ENCODE data around the gene PCDH9. TPM values are rescaled to one million over a fixed set of nuclear protein-coding genes. Genes with fewer than 3 reads are reported as not detected.

PCDH9 gene
- polyA plus RNA-seq, 4 donors = 0.27 to 1.1 (median 0.72) TPM; not detected in 1

GRCh38 chr13:67003743-67004142, 226.4 kb downstream of the PCDH9 start:
- Histone ChIP-seq H3K4me3 (ENCODE audit: low read depth in 1 of 3, low read length in 3 of 3) (no peak overlapping the region), H3K4me1 (ENCODE audit: control insufficient read depth in 3 of 3, insufficient read depth in 2 of 3, low read depth in 1 of 3, low read length in 2 of 3) (no peaks in the 10 kb centered on the region), H3K27me3 (ENCODE audit: control insufficient read depth in 3 of 3, insufficient read depth in 3 of 3, low read length in 3 of 3) (no peaks in the 10 kb centered on the region), H3K9me3 (ENCODE audit: control insufficient read depth in 2 of 2, insufficient read depth in 1 of 2, low read depth in 1 of 2, low read length in 1 of 2) (no peaks in the 10 kb centered on the region), H3K27ac (ENCODE audit: low read depth in 1 of 3, low read length in 2 of 3) (no peak overlapping the region), H3K36me3 (ENCODE audit: control insufficient read depth in 3 of 3, insufficient read depth in 2 of 3, low read depth in 1 of 3, low read length in 3 of 3) (no peaks in the 10 kb centered on the region)
- 66 to 75% (median 67%) methylated on average over 7 of the region's 7 CpGs for WGBS, 3 donors
- no peak for FAIRE-seq
- no peak for DNase-seq

GRCh38 chr13:67001363-67001762, 228.8 kb downstream of the PCDH9 start:
- Histone ChIP-seq H3K36me3 (ENCODE audit: control insufficient read depth in 3 of 3, insufficient read depth in 2 of 3, low read depth in 1 of 3, low read length in 3 of 3) (no peaks in the 10 kb centered on the region), H3K4me3 (ENCODE audit: low read depth in 1 of 3, low read length in 3 of 3) (no peak overlapping the region), H3K4me1 (ENCODE audit: control insufficient read depth in 3 of 3, insufficient read depth in 2 of 3, low read depth in 1 of 3, low read length in 2 of 3) (no peaks in the 10 kb centered on the region), H3K27ac (ENCODE audit: low read depth in 1 of 3, low read length in 2 of 3) (no peak overlapping the region), H3K27me3 (ENCODE audit: control insufficient read depth in 3 of 3, insufficient read depth in 3 of 3, low read length in 3 of 3) (no peaks in the 10 kb centered on the region), H3K9me3 (ENCODE audit: control insufficient read depth in 2 of 2, insufficient read depth in 1 of 2, low read depth in 1 of 2, low read length in 1 of 2) (no peaks in the 10 kb centered on the region)
- FAIRE-seq (no peak), DNase-seq (no peak)
- 80 to 92% (median 86%) methylated on average over 5 of the region's 5 CpGs for WGBS, 3 donors

GRCh38 chr13:66996503-66996902, 233.6 kb downstream of the PCDH9 start:
- Histone ChIP-seq H3K36me3 (ENCODE audit: control insufficient read depth in 3 of 3, insufficient read depth in 2 of 3, low read depth in 1 of 3, low read length in 3 of 3) (no peaks in the 10 kb centered on the region), H3K27ac (ENCODE audit: low read depth in 1 of 3, low read length in 2 of 3) (no peak overlapping the region), H3K4me3 (ENCODE audit: low read depth in 1 of 3, low read length in 3 of 3) (no peak overlapping the region), H3K9me3 (ENCODE audit: control insufficient read depth in 2 of 2, insufficient read depth in 1 of 2, low read depth in 1 of 2, low read length in 1 of 2) (no peaks in the 10 kb centered on the region), H3K4me1 (ENCODE audit: control insufficient read depth in 3 of 3, insufficient read depth in 2 of 3, low read depth in 1 of 3, low read length in 2 of 3) (peaks cover 0 to 3% (median 0%) of the 10 kb centered on the region in 3 donors), H3K27me3 (ENCODE audit: control insufficient read depth in 3 of 3, insufficient read depth in 3 of 3, low read length in 3 of 3) (no peaks in the 10 kb centered on the region)
- no peak for DNase-seq
- FAIRE-seq = no peak
- WGBS, 3 donors = 89 to 96% (median 93%) methylated on average over 1 of the region's 1 CpG

GRCh38 chr13:66995203-66995611, 234.9 kb downstream of the PCDH9 start:
- no peak for FAIRE-seq
- 26 to 64% (median 30%) methylated on average over 5 of the region's 5 CpGs for WGBS, 3 donors
- no peak overlapping the region for H3K4me3 ChIP-seq (ENCODE audit: low read depth in 1 of 3, low read length in 3 of 3)

GRCh38 chr13:66994517-66995202, 235.5 kb downstream of the PCDH9 start:
- Histone ChIP-seq H3K4me3 (ENCODE audit: low read depth in 1 of 3, low read length in 3 of 3) (peak overlapping the region in 2 of 3 donors; percentile 0 to 33), H3K27me3 (ENCODE audit: control insufficient read depth in 3 of 3, insufficient read depth in 3 of 3, low read length in 3 of 3) (no peaks in the 10 kb centered on the region), H3K36me3 (ENCODE audit: control insufficient read depth in 3 of 3, insufficient read depth in 2 of 3, low read depth in 1 of 3, low read length in 3 of 3) (no peaks in the 10 kb centered on the region), H3K27ac (ENCODE audit: low read depth in 1 of 3, low read length in 2 of 3) (no peak overlapping the region), H3K9me3 (ENCODE audit: control insufficient read depth in 2 of 2, insufficient read depth in 1 of 2, low read depth in 1 of 2, low read length in 1 of 2) (no peaks in the 10 kb centered on the region), H3K4me1 (ENCODE audit: control insufficient read depth in 3 of 3, insufficient read depth in 2 of 3, low read depth in 1 of 3, low read length in 2 of 3) (peaks cover 0 to 3% (median 0%) of the 10 kb centered on the region in 3 donors)
- WGBS, 3 donors = 13 to 50% (median 23%) methylated on average over 9 of the region's 9 CpGs
- DNase-seq = peak in 1 of 2 donors; percentile 2
- FAIRE-seq = no peak

More at GRCh38 chr13:66995203-66995611, 234.9 kb downstream of the PCDH9 start:
- Histone ChIP-seq H3K36me3 (ENCODE audit: control insufficient read depth in 3 of 3, insufficient read depth in 2 of 3, low read depth in 1 of 3, low read length in 3 of 3) (no peaks in the 10 kb centered on the region), H3K9me3 (ENCODE audit: control insufficient read depth in 2 of 2, insufficient read depth in 1 of 2, low read depth in 1 of 2, low read length in 1 of 2) (no peaks in the 10 kb centered on the region), H3K4me1 (ENCODE audit: control insufficient read depth in 3 of 3, insufficient read depth in 2 of 3, low read depth in 1 of 3, low read length in 2 of 3) (peaks cover 0 to 3% (median 0%) of the 10 kb centered on the region in 3 donors), H3K27ac (ENCODE audit: low read depth in 1 of 3, low read length in 2 of 3) (no peak overlapping the region), H3K27me3 (ENCODE audit: control insufficient read depth in 3 of 3, insufficient read depth in 3 of 3, low read length in 3 of 3) (no peaks in the 10 kb centered on the region)
- peak in 1 of 2 donors; percentile 1 for DNase-seq

GRCh38 chr13:66994097-66994496, 236.0 kb downstream of the PCDH9 start:
- no peak for FAIRE-seq

GRCh38 chr13:66992719-66993118, 237.4 kb downstream of the PCDH9 start:
- DNase-seq (no peak), FAIRE-seq (no peak)
- WGBS, 3 donors = 37 to 59% (median 43%) methylated on average over 2 of the region's 2 CpGs
- no peak overlapping the region for H3K27ac ChIP-seq (ENCODE audit: low read depth in 1 of 3, low read length in 2 of 3)
- no peaks in the 10 kb centered on the region for H3K9me3 ChIP-seq (ENCODE audit: control insufficient read depth in 2 of 2, insufficient read depth in 1 of 2, low read depth in 1 of 2, low read length in 1 of 2)
- no peaks in the 10 kb centered on the region for H3K27me3 ChIP-seq (ENCODE audit: control insufficient read depth in 3 of 3, insufficient read depth in 3 of 3, low read length in 3 of 3)
- no peaks in the 10 kb centered on the region for H3K36me3 ChIP-seq (ENCODE audit: control insufficient read depth in 3 of 3, insufficient read depth in 2 of 3, low read depth in 1 of 3, low read length in 3 of 3)
- no peak overlapping the region for H3K4me3 ChIP-seq (ENCODE audit: low read depth in 1 of 3, low read length in 3 of 3)
- H3K4me1 ChIP-seq (ENCODE audit: control insufficient read depth in 3 of 3, insufficient read depth in 2 of 3, low read depth in 1 of 3, low read length in 2 of 3) = peaks cover 0 to 3% (median 0%) of the 10 kb centered on the region in 3 donors

More at GRCh38 chr13:66994097-66994496, 236.0 kb downstream of the PCDH9 start:
- H3K9me3 ChIP-seq (ENCODE audit: control insufficient read depth in 2 of 2, insufficient read depth in 1 of 2, low read depth in 1 of 2, low read length in 1 of 2) = no peaks in the 10 kb centered on the region
- H3K4me3 ChIP-seq (ENCODE audit: low read depth in 1 of 3, low read length in 3 of 3) = peak overlapping the region in 2 of 3 donors; percentile 0 to 33
- DNase-seq = peak; percentile 40 to 47
- H3K36me3 ChIP-seq (ENCODE audit: control insufficient read depth in 3 of 3, insufficient read depth in 2 of 3, low read depth in 1 of 3, low read length in 3 of 3) = no peaks in the 10 kb centered on the region
- H3K4me1 ChIP-seq (ENCODE audit: control insufficient read depth in 3 of 3, insufficient read depth in 2 of 3, low read depth in 1 of 3, low read length in 2 of 3) = peaks cover 0 to 3% (median 0%) of the 10 kb centered on the region in 3 donors
- no peak overlapping the region for H3K27ac ChIP-seq (ENCODE audit: low read depth in 1 of 3, low read length in 2 of 3)
- 12 to 30% (median 24%) methylated on average over 13 of the region's 13 CpGs for WGBS, 3 donors
- H3K27me3 ChIP-seq (ENCODE audit: control insufficient read depth in 3 of 3, insufficient read depth in 3 of 3, low read length in 3 of 3) = no peaks in the 10 kb centered on the region

- DNase-seq (no peak), FAIRE-seq (no peak)
- Histone ChIP-seq H3K4me3 (ENCODE audit: low read depth in 1 of 3, low read length in 3 of 3) (no peak overlapping the region), H3K9me3 (ENCODE audit: control insufficient read depth in 2 of 2, insufficient read depth in 1 of 2, low read depth in 1 of 2, low read length in 1 of 2) (no peaks in the 10 kb centered on the region), H3K27me3 (ENCODE audit: control insufficient read depth in 3 of 3, insufficient read depth in 3 of 3, low read length in 3 of 3) (no peaks in the 10 kb centered on the region), H3K36me3 (ENCODE audit: control insufficient read depth in 3 of 3, insufficient read depth in 2 of 3, low read depth in 1 of 3, low read length in 3 of 3) (no peaks in the 10 kb centered on the region), H3K27ac (ENCODE audit: low read depth in 1 of 3, low read length in 2 of 3) (no peak overlapping the region), H3K4me1 (ENCODE audit: control insufficient read depth in 3 of 3, insufficient read depth in 2 of 3, low read depth in 1 of 3, low read length in 2 of 3) (peaks cover 0 to 3% (median 0%) of the 10 kb centered on the region in 3 donors)
- 62 to 72% (median 65%) methylated on average over 3 of the region's 3 CpGs for WGBS, 3 donors
Measured at GRCh38 chr13:66992183-66992582, 238.0 kb downstream of the PCDH9 start.

- Histone ChIP-seq H3K4me1 (ENCODE audit: control insufficient read depth in 3 of 3, insufficient read depth in 2 of 3, low read depth in 1 of 3, low read length in 2 of 3) (no peaks in the 10 kb centered on the region), H3K27me3 (ENCODE audit: control insufficient read depth in 3 of 3, insufficient read depth in 3 of 3, low read length in 3 of 3) (no peaks in the 10 kb centered on the region), H3K9me3 (ENCODE audit: control insufficient read depth in 2 of 2, insufficient read depth in 1 of 2, low read depth in 1 of 2, low read length in 1 of 2) (no peaks in the 10 kb centered on the region), H3K36me3 (ENCODE audit: control insufficient read depth in 3 of 3, insufficient read depth in 2 of 3, low read depth in 1 of 3, low read length in 3 of 3) (no peaks in the 10 kb centered on the region), H3K4me3 (ENCODE audit: low read depth in 1 of 3, low read length in 3 of 3) (no peak overlapping the region), H3K27ac (ENCODE audit: low read depth in 1 of 3, low read length in 2 of 3) (no peak overlapping the region)
- FAIRE-seq = no peak
- no peak for DNase-seq
Measured at GRCh38 chr13:66984241-66984640, 245.9 kb downstream of the PCDH9 start.

Measured in small intestine (tissue), 7 donors.